ENCODE data around the gene NT5C1A.
A peak's percentile ranks its signal among the peaks of the same experiment; 100 is the strongest.

NT5C1A gene

GRCh38 chr1:39689214-39689613 is 17.3 kb upstream of the NT5C1A start:
- DNase-seq: no peak

DNA sequence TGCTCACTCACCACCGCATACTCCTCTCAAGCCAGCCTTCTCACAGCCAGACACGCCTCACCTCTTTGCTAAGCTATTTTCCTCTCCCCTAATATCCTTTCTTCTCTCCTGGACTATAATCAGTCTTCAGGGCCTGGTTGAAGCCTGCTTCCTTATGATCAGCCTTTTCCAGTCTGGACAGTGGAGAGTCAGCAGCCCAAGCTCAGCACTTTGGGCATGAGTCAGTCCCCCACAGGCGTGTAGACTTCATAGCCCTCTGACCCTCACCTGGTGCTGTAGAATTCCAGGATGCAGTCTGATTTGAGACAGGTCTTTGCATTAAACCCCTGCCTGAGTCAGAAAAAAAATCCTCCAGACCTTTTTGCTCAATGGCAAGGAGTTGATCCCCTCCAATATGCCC is 16.8 kb upstream of the NT5C1A start:
- DNase-seq: no peak

DNA sequence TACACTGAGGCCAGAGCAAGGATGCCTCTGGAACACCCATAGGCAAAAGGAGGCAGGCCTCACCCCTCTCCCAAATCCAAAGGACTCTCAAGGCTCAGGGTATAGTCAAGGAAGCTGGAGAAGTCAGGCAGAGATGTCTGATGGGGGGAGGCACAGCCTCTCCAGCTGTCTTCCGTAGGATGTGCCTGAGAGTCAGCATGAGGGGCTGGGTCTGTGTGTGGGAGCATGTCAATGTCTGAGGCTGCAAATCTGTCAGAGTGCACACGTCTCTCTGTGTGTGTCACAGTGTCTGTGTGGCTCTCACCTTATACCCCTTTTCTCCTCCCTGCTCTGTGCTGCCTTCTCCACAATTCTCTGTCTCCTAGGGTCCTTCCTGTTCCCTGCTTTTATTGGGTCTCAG is 15.3 kb upstream of the NT5C1A start:
- no peak for DNase-seq

DNA sequence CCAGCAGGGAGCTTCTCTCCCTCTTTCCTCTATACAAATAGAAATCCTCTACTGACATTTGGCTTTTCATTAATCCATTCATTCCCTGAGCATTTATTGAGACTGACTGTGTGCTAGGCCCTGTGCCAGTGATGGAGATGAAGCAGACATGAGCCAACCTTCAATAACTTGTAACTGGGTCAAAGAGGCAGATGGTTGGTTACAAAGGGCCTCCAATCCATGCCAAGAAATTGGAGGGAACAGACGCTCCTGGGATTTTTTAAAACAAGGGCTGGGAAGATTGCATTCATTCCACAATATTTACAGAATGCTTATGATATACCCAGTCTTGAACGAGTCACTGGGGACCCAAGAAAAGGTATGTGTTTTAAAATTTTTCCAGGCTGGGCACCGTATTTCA is 13.2 kb upstream of the NT5C1A start:
- no peak for DNase-seq

- DNase-seq: no peak
Observed at GRCh38 chr1:39684313-39684664, 12.4 kb upstream of the NT5C1A start.

DNA sequence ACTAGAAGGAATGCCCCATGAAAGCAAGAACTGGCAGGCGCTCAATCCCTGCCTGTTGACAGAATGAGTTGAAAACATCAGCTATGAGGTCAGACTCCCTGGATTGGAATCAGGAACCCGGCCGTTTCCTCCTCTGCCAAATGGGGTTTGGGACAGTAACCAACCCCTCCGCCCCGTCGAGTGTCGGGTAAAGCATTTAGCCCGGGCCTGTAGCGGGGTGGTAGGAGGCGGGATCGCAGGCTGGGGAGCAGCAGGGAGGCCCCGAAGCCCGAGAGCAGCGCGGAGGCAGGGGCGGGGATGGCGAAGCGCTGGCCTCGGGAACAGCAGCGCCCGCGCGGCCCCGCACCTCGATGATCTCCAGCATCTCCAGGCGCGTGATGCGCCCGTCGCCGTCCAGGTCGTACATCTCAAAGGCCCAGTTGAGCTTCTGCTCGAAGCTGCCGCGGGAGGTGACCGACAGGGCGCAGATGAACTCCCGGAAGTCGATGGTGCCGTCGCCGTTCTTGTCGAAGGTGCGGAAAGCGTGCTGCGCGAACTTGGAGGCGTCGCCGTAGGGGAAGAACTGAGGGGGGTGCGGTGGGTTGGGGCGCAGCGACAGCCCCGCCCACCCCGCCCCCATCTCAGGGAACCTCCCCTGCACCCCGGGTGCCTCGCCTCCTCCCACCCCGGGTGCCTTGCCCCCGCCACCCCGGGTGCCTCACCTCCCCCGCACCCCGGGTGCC is 11.8 kb upstream of the NT5C1A start:
- DNase-seq: peak; percentile 76

GRCh38 chr1:39681999-39682398 is 10.1 kb upstream of the NT5C1A start:
- DNase-seq: no peak

DNA sequence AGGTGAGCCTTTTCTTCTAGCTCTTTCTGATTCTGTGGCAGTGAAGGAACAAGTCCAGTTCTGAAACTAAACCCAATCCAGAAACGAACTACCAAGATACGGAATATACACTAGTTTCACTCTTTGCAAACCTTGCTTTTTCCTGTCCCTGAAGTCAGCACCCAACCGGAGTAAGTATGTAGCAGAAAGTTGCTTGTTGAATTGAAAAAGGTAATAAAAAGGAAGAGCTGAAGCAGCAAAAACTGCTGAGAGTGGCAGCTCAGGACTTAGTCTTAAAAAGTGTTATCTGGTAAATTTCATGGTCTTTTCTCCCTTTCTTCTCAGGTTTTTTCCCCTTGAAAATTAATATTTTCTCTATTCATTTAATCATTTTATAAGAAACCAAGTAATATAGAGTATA is 9.4 kb upstream of the NT5C1A start:
- no peak for DNase-seq

DNA sequence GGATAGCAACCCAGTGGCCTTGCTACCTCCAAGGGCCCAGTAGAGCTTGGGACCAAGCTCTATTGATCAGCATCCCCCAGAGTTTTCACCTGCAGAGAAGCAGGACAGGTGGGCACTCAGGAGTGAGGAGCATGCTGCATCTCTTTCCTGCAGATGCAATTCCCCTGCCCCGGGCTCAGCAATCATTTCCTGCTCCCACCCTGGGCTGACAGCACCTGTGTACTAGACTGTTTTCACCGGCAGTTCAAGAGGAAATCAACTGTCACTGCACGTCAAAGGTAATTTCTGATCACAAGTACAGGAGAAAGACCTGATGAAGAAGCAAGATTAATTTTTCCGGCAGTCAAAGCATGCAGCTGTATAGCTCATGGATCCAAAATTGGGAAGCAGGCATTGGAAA is 8.8 kb upstream of the NT5C1A start:
- no peak for DNase-seq

DNA sequence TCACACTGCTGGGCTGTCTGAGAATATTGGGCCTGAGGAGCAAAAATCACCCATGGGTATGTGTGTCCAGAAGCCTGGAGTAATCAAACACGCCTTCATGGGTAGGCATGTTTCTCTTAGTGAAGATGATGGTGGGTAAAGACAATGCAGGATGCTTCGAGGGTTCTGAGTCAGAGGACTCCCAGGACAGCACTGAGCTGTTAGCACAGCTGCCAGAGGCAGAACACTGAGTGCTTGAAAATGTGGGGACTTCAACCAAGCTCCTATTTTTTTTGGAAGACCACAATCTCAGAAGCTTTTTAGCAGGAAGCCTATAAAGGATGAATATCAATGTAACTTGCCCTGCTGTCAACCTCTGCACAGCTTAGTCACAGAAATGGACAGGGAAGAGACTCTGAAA is 7.9 kb upstream of the NT5C1A start:
- DNase-seq: no peak

DNA sequence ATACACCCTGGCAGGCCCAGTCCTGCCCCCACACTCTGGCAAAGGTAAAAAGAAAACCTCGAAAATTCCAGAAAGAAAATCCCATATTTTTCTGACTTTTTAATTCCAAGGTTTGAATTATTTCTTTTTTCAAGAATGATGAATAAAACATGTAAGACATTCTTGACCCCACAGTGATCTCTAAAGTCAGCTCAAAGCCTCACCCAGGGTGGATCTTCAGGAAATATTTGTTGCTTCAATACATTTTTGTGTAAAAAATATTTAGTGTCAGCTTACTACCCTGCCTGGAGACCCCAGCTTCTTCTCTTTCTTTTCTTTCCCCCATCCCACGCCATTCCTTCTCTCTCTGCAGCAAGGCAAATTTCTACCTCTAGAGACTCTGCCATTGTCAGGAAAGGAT is 7.0 kb upstream of the NT5C1A start:
- no peak for DNase-seq

DNA sequence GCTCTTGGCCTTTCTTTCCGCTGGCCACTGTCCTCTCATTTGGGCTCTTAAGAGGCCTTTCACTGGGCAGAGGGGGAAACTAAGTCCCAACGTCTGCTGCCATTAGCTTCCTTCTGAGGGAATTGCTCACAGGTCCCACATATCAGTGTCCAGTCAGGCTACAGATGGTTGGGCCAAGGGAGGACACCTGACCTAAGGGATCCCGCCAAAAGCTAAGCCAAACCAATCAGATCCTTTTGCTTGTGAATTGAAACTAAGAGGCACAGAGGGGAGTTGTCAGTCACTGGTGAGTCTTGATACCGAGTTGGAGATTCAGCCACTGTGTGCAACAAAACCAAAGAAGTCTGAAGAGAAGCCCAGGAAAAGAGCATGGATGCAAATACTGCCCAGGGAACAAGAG is 5.7 kb upstream of the NT5C1A start:
- no peak for DNase-seq

DNA sequence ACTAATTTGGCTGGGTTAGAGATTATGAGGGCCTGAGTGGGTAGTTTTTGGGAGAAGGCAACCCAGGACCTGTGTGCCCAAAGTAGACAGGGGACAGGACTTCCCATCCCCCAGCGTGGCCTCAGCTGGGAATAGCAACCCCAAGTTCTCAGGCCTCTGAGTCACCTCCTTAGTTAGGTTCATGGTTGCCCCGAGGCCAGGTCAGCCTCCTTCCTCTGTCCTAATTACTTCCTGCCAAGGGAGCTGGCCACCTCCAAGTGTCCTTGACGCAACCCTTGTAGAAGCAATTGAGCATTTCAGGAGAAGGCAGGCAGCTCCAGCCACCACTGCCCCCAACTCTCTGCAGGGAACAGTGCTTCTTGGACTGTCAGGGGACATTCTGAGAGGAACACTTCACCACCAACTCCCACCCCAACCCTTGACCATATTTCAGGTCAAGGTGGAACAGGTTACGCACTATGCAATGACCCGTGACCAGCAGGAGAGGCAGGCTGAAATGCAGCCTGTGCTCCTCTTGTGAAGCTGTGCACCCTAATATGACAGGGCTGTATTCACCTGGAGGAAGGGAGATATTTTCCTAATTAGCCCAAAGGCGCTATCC is 5.1 kb upstream of the NT5C1A start:
- no peak for DNase-seq

DNA sequence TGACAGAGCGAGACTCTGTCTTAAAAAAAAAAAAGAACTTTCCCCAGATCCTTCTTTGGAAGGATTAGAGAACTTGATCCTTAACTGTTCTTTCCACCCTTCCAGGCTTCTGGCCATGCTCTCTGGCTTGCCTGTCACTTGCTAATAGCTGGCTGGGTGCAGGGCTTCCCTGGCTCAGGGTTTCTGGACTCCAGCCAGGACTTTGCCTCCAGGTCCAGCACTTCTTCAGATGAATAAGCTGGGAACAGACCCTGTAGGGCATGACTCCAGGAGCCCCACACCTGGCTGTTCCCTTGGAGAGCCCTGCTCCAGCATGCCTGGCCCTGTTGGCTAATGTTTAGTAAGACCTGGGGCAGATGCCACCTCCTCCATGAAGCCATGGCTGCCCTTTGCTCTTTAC is 3.3 kb upstream of the NT5C1A start:
- no peak for DNase-seq

- DNase-seq: no peak
Observed at GRCh38 chr1:39673215-39673614, 1.3 kb upstream of the NT5C1A start.

GRCh38 chr1:39672551-39672947 is 642 bp upstream of the NT5C1A start:
- DNase-seq: peak; percentile 32

- DNase-seq: no peak
Observed at GRCh38 chr1:39671433-39671792, 494 bp downstream of the NT5C1A start.

- no peak for DNase-seq
Observed at GRCh38 chr1:39670689-39671088, 1.2 kb downstream of the NT5C1A start.

- no peak for DNase-seq
Observed at GRCh38 chr1:39668894-39669293, 3.0 kb downstream of the NT5C1A start.

- no peak for DNase-seq
Observed at GRCh38 chr1:39668111-39668510, 3.8 kb downstream of the NT5C1A start.

DNA sequence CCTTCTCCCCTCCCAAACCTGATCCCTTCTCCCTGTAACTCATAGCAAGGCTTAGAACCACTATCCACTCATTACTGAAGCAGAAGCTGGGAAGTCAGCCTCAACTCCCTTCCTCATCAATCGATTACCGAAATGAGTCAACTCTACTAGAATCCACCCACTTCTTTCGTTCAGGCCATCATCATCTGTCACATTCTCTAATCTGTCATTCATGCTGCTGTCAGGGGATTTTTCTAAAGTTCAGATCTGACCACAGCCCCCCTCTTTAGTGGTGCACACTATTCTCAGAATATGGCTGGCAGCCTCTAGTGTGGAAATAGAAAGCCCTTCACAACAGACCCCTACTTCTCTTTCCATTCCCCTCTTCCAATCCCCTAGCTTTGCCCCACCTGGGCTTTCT is 5.1 kb downstream of the NT5C1A start:
- no peak for DNase-seq

DNA sequence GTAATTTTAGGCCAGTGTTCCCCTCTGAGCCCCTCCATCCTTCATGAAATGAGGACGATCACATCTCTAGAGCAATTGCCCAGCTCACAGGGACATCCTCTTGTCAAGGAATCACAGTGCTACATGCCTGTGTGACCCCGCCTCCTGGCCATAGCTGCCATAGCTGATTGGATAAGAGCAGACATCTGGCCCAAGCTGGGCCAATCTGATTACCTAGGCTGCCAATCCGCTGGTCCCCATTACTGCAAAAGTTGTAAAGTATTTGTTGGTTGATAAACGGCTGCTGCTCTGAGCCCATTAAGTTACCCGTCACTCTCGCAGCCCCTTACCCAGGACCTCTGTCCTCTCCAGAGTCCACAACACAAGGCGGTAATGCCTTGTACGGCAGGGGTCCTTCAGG is 8.3 kb downstream of the NT5C1A start:
- no peak for DNase-seq

GRCh38 chr1:39662861-39663260 is 9.0 kb downstream of the NT5C1A start:
- no peak for DNase-seq

DNA sequence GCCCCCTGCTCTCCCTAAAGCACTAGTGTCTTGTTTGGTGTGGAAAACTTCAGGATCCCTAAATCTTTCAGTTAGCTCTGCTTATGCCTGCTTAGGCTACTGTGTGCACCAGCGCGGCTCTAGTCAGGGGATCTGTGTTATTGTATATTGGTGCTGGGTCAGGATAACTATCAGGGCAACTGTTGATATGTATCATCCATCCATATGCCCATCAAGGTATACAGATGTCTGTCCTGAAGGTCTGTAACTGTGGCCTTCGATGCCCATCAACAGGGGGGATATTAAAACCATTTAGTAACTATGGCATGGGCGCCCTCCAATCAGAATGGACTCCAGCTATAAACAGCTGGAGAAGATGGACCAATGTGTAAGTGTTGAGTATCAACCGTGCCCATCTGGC is 12.4 kb downstream of the NT5C1A start:
- DNase-seq: no peak

DNA sequence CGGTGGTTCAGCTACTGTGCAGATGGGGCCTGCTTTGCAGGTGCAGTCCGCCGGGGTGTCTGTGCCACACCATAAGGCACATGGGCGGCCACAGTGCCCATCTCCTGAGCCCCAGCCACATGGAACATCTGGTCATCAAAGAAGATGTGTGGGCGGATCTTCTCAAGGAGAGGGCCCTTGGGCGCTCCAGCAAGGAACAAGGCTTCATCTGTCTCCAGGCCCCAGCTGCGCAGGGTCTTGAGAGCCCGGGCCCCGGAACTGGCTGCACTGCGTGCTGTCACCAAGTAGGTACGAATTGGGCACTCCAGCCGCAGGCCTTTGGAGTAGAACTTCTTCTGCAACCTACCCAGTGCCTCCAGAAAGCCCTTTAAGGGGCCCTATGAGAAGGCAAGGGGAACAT is 12.8 kb downstream of the NT5C1A start:
- no peak for DNase-seq
